Anterior cingulate cortex (tissue), 58 donors: ENCODE results near the gene STK33.
A peak's percentile ranks its signal among the peaks of the same experiment; 100 is the strongest.

Experiments used
- DNase-seq, 58 donors: peaks; one replicate each; lab custom pipeline; 2025; lab: John Stamatoyannopoulos, UW

Gene STK33

DNA sequence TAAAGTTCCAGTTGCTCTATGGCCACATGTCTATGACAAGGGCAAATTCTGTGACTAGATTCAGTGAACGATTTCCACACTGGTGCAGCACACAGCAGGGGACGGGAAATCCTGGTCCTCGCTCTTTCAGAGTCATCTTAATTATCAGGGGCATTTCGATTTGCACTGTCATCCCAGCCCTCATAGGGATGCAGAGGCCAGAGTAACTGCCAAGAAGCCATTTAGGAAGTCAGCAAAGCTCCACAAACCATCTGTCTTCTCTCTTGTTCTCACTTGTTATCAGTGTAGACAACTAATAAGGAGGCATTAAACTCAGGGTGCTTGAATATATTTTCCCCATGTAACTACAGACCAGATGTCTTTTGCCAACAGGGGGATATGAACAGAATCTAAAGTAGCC is 151.7 kb downstream of the STK33 start:
- DNase-seq: no peak

DNA sequence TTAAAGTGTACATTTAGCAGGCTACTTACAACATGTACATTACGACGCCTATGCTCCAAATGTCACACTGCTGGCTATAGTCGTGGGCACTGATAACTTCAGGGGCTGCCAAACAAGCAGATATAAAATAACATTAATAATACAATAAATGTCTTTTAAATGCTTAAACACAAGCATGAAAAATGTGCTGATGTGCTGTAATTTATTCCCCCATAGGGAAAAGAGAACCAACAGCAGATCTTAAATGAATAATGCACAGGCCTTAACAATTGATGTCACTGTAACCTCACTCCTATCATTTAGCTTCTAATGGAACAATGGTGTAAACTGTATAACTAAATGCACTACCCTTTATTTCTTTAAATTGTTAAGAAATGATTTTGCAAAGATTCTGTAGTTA is 153.4 kb downstream of the STK33 start:
- DNase-seq: no peak

DNA sequence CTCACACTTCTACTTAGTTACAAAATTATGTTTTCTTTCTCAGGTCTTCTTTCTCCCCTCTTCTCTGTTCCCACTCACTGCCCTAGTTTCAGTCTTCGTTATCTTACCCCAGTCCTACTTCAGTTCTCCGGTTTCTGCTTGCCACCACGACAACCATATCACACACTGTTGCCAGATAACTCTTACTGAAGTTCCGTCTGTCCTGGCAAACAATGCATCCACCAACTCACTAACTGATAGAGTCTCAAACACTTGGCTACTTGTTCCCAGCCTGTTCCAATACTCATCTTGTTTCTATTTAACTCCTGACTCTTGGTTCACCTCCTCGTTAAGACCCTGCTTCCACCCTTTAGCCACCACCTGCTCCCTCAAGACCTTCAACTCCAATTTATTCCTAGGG is 164.5 kb downstream of the STK33 start:
- DNase-seq: no peak

DNA sequence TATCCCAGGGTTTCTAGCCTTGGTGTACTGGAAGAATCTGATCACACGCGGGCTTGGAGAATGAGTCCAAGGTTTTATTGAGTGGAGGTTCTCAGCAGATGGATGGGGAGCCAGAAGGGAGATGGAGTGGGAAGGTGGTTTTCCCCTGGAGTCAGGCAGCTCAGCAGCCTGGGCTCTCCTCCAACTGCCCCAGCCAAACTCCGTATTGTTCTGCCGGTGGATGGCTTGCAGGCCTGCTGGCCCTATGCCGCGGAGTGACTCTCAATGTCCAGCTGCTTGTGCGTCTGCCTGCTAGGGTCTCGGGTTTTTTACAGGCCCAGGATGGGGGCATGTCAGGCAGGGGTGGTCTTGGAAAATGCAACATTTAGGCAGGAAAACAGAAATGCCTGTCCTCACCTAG is 168.0 kb downstream of the STK33 start:
- DNase-seq: peak in 9 of 58 donors; percentile 1 to 12 (median 3)

DNA sequence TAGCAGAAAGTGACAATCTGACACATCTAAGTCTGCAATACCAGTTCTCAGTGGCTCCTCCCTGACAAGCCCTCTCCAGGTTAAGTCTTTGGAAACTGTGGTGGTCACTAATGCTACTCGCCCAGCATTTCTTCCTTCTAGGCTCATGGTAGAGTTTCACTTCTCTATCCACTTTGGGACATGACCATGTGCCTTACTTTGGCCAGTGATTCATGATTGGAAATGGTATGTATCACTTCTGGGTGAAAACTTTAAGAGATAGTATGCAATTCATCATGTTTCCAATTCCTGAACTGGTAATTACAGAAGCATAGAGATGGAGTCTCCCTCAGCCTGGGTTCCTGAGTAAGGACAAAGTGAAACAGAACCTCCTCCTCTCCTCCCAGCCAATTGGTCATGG is 178.8 kb downstream of the STK33 start:
- no peak for DNase-seq

DNA sequence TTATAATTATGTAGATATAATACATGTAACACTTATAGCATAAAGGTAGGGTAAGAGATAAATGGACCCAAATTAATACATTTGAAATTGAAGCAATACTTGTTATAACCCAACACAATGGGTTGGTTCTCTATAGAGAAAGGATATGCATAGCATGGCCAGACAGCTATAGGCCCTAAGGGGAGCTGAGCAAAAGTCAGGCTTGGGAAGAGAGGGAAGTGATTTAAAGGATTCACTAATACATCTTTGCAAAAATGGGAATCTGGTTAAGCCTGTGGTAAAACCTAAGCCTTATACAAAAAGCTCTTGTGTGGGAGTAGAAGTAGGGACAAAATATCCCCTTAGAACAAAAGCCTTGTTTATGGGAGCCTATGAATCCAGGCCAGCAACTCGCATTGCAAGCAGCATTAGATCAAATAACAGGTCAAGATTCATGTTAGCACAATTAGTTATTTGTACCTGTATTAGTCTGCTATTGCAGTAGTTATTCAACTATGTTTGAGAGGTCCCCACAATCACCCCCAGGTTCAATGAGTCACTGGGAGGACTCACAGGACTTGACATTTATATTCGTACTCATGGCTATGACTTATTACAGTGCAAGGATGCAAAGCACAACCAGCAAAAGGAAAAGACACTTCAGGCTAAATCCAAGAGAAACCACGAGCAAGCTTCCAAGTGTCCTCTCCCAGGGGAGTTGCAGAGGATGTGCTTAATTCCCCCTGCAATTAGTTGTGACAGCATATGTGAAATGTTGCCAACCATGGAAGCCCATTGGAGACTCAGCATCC is 185.7 kb downstream of the STK33 start:
- DNase-seq: peak in 1 of 58 donors; percentile 3

DNA sequence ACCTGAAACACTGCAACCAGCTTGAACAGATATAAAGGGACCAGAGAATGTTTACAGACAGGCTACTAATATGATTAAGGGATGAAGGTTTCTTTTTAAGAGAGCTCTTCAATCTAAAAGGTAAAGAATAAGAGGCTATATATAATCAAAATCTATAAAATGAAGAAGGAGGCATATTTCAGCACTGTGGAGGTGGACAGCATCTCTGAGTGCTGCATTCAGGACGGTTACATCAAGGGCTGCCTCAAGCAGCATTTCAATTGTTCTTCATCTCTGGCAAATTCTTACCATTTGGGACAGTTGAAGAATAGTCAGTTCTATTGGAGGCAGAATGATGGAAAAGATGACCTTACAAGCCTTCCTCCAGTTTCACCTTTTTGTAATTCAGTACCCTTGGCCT is 190.7 kb downstream of the STK33 start:
- DNase-seq: no peak

DNA sequence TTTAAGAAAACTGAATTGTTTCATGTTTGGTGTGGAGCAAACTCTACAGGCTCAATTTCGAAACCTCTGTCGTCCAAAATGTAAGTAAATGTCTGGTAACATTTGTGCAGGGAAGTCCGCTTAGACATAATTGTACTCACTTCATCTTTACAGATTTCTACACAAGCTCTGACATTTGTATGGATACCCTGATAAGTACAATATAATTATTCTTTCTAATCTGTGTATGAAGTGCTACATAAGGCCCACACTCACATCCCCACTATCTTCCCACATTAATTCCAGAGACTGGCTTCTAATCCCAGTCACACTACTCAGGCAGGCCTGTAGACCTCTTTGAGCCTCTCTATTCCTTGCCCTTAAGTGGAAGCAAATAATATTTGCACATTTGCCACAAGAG is 201.1 kb downstream of the STK33 start:
- no peak for DNase-seq

DNA sequence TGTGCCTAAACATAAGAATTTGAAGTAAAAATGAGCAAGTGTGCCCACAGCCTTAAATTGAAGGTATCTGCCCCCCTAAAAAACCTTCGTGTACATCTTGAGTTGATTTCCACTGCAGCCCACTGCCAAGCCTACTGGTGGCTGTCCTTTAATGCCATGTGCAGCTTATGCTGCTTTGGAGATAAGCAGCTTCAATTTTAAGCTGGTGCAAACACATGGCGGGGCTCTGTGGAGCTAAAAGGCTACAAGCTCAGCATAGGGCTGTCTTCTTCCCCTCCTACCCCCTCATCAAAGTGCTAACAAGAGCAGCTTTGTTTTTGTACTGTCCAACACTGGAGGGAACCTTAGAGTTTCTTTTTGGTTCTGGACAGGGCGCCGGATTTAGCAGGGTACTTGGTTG is 201.9 kb downstream of the STK33 start:
- DNase-seq: peak in 2 of 58 donors; percentile 5 to 27

DNA sequence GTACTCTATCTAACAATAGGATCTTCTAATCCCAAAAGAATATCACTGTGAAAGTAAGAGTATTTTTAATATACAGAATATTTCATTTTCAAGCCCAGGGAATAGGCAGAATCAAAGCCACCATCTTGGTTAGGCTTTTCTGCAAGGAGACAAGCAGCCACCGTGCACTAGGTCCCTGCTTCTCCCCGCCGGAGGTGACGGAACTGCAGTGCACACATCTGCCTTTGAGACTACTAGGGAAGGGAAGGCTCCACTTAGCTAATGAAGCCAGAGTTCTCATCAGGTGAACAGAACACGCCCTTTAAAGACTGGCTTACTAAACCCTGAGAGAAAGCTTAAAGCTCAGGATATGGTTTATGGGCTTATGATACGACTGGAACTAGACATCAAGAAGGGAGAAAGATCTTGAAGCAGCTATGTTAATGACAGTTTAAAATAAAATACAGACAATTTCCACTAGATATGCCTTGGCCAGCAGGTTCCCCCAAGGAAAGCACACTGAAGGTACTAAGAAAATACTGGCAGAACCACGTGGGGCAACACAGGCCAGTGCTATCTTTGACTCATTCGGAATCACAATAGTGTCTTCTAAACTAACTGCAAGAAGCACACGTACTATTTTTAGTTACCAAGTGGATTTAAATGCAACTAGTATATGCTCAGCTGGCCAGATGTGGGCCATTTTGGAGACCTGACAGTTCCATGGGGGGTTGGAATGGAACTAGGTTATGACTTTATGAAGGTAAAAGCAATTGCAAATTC is 203.0 kb downstream of the STK33 start:
- no peak for DNase-seq

DNA sequence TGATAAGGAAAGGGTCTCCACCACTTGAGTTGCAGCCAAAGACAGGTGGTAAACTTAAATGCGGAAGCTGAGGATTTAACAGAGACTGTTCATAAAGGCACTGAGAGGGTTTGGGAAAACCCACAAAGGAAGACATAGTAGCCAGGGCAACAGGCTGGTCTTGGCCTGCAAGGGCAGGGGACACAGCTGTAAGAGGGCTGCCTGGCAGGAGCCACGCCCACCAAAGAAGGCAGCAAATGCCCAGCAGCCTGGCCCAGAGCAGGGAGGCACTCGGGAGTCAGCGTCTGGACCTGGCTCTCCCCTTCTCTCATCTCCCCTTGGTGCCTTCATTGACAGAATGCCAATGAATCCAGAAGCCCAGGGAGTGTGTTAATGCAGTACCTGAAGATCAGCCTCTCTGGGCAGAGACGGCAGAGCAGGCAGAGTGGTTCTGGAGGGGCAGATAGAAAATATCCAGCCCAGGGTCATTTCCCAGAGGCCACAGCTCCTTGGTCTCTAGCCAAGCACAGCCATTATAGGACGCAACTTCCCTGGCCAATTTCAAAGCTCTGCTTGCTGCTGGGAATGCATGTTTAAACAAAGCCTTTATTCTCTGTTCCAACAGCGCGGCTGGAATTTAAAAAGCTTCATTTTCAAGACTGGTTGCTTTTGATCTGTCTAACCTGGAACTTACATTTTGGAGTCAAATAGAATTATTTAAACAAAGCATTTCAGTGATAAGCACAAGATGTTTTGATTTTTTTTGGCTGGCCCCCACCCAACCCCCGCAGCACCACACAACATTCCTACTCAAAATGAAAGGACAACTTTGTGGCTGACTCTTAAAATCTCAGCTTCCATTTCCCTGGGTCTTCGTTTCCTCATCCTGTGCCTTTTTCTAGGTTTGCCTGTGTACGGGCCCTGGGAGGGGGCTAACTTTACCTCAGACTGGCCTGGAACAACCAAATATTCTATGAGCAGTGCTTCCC is 204.7 kb downstream of the STK33 start:
- peak in 30 of 58 donors; percentile 10 to 72 (median 38) for DNase-seq

DNA sequence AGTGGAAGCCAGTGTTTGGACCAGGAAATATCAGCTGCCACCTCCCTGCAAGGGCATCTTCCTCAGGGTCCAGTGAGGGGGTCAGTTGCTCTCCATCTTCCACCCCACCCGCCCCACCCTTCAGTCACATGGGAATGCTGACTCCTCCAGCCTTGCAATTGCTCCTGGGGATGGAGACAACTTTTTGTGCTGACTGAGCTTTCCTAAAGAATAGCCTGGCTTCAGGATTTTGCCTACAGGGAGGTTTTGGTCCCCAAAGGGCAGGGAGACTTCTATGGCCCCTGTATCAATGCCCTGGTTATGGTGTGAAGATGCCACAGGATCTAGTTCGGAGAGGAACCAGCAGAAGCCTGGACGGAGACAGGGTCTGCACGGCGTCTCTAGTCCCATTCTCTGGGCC is 206.3 kb downstream of the STK33 start:
- DNase-seq: no peak

DNA sequence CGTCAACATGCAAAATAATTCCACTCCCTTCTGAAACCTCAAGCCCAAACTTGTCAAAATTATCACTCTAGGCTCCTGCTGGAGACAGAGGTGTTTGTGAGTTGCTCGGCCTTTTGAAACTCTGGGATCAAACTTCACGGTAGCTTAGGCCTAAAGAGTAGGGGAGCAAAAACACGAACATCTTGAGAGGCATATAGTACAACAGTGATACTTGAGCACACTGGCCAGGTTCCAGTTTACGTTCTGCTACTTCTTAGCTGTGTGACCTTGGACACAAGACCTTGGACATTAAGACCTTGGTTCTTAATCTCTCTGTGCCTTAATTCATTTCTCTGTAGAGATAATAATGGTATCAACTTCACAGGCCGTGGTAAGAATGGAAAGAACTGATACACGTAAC is 206.9 kb downstream of the STK33 start:
- no peak for DNase-seq

DNA sequence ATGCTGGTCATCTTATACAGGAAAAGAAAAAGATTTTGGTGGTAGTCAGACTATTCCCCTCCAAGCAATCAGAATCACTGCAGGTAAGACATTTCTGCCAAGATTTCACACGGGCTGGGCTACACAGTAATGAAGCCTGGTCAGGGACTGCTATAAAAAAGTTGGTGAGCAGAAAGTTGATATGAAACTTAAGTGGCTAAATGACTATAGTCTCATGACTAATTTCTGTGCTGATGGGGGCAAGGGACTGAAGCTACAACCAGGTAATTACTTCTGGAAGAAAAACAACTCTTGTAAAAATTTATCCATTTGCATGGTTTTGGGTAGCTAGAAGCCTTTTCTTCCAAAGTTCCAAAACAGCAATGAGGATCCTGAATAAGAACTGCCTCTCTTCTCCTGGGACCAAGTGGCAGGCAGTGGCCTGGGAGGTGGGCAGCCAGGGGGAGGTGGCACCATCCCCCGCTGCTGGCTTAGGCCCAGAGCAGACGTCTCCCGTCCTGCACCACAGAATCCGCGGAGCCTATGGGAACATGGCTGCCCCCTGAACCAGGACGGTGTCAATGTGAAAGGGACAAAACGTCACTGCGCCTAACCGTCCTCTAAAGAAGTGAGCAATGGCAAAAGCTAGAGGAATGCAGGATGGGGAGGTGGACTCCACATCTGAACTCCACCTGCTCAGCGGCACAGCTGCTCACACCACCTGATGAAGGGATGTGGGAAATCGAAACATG is 207.7 kb downstream of the STK33 start:
- no peak for DNase-seq

DNA sequence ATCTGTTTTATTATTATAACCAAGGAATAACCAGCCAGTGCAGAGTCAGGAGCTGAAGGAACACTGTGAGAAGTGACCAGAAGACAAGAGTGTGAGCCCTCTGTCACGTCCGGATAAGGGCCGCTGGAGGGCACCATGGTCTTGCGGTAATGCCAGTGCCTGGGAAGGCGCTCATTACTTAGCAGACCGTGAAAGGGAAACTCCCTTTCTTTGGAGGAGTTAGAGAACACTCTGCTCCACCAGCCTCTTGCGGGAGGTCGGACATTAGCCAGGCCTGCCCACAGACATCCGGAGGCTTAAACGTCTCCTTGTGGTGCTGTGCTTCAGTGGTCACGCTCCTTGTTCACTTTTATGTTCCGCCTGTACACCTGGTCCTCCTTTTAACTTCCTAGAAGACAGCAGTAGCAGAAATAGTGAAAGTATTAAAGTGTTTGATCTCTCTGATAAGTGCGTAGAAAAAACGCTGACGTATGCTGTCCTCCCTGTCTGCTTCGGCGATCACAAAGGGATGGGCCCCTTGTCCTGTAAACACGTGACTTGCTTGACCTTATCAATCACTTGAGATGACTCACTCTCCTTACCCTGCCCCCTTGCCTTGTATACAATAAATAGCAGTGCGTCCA is 209.7 kb downstream of the STK33 start:
- DNase-seq: no peak

DNA sequence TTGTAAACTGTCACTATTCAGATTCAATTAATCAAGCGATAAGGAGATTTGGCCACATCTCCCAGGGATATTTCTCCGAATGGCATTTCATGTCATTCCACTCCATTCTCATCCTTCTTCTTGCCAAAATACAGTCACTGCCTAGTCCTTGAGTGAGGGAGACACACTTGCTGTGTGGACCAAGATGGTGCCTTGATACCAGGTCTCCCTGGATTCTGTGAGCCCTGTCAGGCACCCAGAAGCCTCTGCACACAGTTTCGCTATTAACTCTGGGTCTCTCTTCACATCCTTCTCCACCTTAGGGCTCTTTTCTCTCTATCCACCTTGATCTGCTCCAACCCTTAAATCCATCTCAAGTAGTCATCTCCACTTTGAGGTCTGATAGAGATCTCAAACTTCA is 210.4 kb downstream of the STK33 start:
- no peak for DNase-seq

DNA sequence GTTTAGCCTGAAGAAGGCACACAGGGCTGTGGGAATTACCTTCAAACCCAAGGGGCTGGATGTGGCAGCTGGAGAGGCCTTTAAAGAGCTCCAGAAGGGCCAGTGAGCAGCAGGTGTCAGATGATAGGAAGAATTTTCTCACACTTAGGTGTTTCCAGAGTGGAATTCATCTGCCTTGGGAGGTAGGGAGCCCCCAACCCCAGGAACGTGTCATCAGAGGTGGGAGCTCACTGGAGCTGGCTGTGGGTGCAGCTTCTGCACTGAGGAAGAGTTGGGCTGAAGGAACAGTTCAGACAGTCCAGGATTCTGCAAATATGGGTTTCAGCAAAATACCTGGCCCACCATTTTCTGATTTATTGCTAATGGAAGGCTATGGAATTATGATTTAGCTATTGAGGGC is 210.8 kb downstream of the STK33 start:
- no peak for DNase-seq

DNA sequence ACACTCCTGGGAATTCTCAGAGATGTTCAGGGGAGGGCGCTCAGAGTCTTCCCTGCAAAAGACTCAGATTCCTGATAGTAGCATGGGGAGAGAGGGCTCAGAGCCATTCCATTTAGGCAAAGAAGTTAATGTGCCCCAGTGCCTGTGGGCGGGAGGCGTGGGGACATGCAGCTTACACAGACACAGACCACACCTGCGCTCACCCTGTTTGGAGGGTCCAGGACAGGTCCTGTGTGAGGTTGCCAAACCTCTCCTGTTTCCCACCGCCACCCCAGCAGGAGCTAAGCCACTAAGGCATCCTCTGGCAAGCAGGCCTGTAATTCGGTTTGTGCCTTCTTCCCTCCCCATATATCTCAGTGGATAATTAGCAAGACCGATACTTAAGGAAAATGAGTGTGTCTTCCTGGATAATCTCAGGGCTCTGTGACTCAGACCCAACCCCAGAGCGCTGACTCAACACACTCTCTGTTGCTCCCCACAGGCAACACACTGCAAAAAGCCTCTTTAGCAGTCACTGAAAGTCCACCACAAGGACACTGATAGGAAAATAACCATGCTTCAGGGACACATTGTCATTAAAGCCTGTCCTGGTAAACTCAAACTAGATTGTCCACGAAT is 211.5 kb downstream of the STK33 start:
- no peak for DNase-seq

DNA sequence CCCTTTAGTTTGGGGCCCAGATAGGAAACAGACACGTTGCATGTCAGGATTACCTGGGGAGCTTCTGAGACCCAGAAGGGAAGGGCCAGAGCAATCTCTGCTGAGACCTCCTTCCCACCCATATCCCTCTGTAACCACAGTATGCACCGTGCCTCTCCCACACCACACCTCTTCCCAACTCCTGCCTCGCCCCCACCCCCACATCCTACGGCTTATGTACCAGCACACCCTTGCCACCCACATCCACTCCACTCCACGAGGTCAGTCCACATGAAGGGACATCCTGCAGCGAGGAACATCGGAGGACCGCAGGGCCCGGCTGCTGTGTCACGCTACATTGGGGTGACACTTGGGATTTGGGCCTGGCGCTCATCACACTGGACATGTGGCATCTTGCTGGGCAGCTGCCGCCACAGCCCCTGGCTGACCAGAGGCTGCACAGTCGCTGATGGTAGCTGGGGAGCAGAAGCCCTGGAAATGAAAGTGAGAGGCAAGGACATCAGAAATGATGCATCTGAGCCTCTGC is 212.1 kb downstream of the STK33 start:
- DNase-seq: no peak
